WTC11 (cell line): ENCODE data around the gene GRM7.

Source experiments
- MXD4 ChIP-seq: fragments of 250-450 bp; sonication (Bioruptor Pico); IDR thresholded peaks from 2 replicates; pipeline ENCODE4 v1.8.0; 2021; ENCODE audit warnings: mild to moderate bottlenecking, moderate library complexity, borderline replicate concordance
- SMAD4 ChIP-seq: sonication (generic); formaldehyde crosslinking; IDR thresholded peaks from 2 replicates; pipeline ENCODE4 v1.8.0; 2022; ENCODE audit warnings: mild to moderate bottlenecking, missing genetic modification reagents
- ZBTB21 ChIP-seq: sonication (generic); formaldehyde crosslinking; IDR thresholded peaks from 2 replicates; pipeline ENCODE4 v1.8.1; 2023; ENCODE audit warnings: mild to moderate bottlenecking, missing genetic modification reagents, borderline replicate concordance
- TF ChIP-seq, protein P1 (sequence below): fragments of 200-600 bp; IDR thresholded peaks from 2 replicates; pipeline ENCODE4 v1.8.0; 2022; ENCODE audit warnings: antibody characterized with exemption
- TF ChIP-seq, protein P2 (sequence below): sonication (generic); formaldehyde crosslinking; IDR thresholded peaks from 2 replicates; pipeline ENCODE4 v1.8.0; 2022; ENCODE audit warnings: mild to moderate bottlenecking, missing genetic modification reagents

DNA sequence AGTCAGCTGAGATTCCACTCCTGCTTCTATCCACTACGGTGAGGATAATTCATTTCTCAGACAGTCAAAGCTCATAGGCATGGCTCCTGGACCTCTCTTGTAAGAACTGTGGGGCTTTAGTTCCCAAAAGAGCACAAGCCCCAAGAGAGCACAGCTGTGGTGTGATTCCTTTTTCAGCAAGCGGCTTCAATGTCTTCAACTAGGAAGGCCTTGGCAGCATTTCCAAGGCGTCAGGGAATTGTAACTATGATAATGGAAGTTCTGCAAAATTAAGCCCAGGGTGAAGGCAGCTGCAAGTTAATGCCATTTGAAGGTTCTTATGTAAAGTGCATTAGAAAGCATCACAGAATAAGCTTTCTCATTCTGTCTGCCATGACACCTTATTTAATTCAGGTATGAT lies 657.1 kb downstream of the GRM7 start:
- TF ChIP-seq, protein P1, sequence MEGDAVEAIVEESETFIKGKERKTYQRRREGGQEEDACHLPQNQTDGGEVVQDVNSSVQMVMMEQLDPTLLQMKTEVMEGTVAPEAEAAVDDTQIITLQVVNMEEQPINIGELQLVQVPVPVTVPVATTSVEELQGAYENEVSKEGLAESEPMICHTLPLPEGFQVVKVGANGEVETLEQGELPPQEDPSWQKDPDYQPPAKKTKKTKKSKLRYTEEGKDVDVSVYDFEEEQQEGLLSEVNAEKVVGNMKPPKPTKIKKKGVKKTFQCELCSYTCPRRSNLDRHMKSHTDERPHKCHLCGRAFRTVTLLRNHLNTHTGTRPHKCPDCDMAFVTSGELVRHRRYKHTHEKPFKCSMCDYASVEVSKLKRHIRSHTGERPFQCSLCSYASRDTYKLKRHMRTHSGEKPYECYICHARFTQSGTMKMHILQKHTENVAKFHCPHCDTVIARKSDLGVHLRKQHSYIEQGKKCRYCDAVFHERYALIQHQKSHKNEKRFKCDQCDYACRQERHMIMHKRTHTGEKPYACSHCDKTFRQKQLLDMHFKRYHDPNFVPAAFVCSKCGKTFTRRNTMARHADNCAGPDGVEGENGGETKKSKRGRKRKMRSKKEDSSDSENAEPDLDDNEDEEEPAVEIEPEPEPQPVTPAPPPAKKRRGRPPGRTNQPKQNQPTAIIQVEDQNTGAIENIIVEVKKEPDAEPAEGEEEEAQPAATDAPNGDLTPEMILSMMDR = no peak
- TF ChIP-seq MXD4 (no peak), ZBTB21 (CRISPR knock-in tag) (no peak), SMAD4 (CRISPR knock-in tag) (no peak)
- TF ChIP-seq, protein P2, sequence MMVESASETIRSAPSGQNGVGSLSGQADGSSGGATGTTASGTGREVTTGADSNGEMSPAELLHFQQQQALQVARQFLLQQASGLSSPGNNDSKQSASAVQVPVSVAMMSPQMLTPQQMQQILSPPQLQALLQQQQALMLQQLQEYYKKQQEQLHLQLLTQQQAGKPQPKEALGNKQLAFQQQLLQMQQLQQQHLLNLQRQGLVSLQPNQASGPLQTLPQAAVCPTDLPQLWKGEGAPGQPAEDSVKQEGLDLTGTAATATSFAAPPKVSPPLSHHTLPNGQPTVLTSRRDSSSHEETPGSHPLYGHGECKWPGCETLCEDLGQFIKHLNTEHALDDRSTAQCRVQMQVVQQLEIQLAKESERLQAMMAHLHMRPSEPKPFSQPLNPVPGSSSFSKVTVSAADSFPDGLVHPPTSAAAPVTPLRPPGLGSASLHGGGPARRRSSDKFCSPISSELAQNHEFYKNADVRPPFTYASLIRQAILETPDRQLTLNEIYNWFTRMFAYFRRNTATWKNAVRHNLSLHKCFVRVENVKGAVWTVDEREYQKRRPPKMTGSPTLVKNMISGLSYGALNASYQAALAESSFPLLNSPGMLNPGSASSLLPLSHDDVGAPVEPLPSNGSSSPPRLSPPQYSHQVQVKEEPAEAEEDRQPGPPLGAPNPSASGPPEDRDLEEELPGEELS = no peak
